LNCaP clone FGC (cell line): Measurements from ENCODE around the gene CREB1.

ENCODE experiments used
- DNase-seq: peaks from one replicate; pipeline ENCODE4 v3.0.0-alpha.2; 2011; ENCODE audit warnings: low read depth
- H3K4me3 ChIP-seq: 2 replicates; pipeline ENCODE4 v1.5.1; 2011; ENCODE audit warnings: mild to moderate bottlenecking, low read depth, low read length, control low read depth
- TF ChIP-seq, protein P1 (sequence below): IDR thresholded peaks from 2 replicates; pipeline ENCODE4 v1.5.1; 2012; ENCODE audit warnings: mild to moderate bottlenecking; ENCODE audit not compliant: control insufficient read depth, insufficient read depth; ENCODE audit errors: extremely low read depth

The CREB1 gene

DNA sequence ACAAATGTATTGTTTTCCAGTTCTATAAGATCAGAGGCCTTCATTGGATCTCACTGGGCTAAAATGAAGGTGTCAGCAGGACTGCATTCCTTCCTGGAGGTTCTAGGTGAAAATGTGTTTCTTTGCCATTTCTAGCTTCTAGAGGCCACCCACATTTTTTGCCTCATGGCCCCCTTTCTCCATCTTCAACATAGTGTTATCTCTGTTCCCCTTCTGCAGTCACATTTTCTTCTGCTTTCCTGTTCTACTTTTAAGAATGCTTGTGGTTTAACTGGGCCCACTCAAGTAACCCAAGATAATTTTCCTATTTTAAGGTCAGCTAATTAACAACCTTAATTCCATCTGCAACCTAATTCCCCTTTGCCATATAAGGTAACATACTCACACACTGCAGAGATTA, 59.4 kb downstream of the CREB1 start:
- TF ChIP-seq, protein P1, sequence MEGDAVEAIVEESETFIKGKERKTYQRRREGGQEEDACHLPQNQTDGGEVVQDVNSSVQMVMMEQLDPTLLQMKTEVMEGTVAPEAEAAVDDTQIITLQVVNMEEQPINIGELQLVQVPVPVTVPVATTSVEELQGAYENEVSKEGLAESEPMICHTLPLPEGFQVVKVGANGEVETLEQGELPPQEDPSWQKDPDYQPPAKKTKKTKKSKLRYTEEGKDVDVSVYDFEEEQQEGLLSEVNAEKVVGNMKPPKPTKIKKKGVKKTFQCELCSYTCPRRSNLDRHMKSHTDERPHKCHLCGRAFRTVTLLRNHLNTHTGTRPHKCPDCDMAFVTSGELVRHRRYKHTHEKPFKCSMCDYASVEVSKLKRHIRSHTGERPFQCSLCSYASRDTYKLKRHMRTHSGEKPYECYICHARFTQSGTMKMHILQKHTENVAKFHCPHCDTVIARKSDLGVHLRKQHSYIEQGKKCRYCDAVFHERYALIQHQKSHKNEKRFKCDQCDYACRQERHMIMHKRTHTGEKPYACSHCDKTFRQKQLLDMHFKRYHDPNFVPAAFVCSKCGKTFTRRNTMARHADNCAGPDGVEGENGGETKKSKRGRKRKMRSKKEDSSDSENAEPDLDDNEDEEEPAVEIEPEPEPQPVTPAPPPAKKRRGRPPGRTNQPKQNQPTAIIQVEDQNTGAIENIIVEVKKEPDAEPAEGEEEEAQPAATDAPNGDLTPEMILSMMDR, result no peak
- DNase-seq, result no peak
- no peak overlapping the region for H3K4me3 ChIP-seq

GRCh38 chr2:207593277-207593676, 63.5 kb downstream of the CREB1 start:
- no peak for DNase-seq
- TF ChIP-seq, protein P1, result no peak
- H3K4me3 ChIP-seq, result no peak overlapping the region

DNA sequence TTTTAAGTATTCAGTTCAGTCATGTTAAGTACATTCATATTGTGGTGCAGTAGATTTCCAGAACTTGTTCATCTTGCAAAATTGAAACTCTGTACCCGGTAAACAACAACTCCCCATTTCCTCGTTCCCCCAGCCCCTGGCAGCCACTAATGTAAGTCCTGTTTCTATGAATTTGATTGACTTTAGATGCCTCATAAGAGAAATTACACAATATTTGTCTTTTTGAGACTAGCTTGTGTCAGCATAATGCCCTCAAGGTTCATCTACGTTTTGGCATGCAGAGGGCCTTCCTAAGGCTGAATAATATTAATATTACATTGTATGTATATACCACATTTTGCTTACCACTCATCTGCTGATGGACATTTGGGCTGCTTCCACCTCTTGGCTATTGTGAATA, 64.5 kb downstream of the CREB1 start:
- TF ChIP-seq, protein P1, result no peak
- no peak for DNase-seq
- H3K4me3 ChIP-seq, result no peak overlapping the region

DNA sequence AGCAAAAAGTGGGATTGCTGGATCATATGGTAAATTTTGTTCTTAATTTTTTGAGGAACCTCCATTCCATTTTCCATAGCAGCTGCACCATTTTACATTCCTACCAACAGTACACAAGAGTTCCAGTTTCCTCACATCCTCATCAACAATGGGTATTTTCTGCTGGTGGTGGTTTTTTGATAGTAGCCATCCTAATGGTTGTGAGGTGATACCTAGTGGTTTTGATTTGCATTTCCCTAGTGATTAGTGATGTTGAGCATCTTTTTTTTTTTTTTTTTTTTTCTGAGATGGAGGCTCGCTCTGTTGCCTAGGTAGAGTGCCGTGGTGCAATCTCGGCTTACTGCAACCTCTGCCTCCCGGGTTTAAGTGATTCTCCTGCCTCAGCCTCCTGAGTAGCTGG, 65.0 kb downstream of the CREB1 start:
- no peak overlapping the region for H3K4me3 ChIP-seq
- no peak for DNase-seq
- TF ChIP-seq, protein P1, result no peak

DNA sequence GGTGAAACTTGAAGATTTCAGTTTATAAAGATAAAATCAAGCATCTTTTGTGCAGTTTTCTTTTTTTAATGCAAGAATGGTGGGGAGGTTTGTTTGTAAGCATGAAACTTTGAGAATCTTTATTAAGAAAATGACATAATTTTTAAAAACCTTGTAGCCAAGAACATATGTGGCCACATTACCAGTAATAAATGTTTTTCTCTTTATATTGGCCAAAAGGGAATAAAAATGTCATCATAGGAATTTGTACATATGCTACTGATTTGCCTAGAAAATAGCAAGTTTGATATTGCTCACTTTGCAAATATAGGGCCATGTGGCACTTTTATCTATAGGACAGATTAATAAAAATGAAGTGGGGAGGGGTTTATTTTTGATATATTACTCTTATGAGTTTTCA, 69.9 kb downstream of the CREB1 start:
- TF ChIP-seq, protein P1, result no peak
- no peak for DNase-seq
- no peak overlapping the region for H3K4me3 ChIP-seq

GRCh38 chr2:207600231-207600630, 70.5 kb downstream of the CREB1 start:
- DNase-seq, result no peak
- TF ChIP-seq, protein P1, result no peak
- H3K4me3 ChIP-seq, result no peak overlapping the region

- TF ChIP-seq, protein P1, result no peak
- no peak for DNase-seq
Measured at GRCh38 chr2:207601774-207602173, 72.0 kb downstream of the CREB1 start.

More at GRCh38 chr2:207601774-207602173, 72.0 kb downstream of the CREB1 start:
- no peak overlapping the region for H3K4me3 ChIP-seq
